ENCODE results near the gene DEPDC5. TPM values are rescaled to one million over a fixed set of nuclear protein-coding genes. Genes with fewer than 3 reads are reported as not detected.

DEPDC5 gene
- total and polyA plus RNA-seq, 9 of the 15 experiments (the other 6 are each of a cell fraction or from before 2014, with no cell fraction given): 2.3 to 12.3 (median 10.7) TPM

DNA sequence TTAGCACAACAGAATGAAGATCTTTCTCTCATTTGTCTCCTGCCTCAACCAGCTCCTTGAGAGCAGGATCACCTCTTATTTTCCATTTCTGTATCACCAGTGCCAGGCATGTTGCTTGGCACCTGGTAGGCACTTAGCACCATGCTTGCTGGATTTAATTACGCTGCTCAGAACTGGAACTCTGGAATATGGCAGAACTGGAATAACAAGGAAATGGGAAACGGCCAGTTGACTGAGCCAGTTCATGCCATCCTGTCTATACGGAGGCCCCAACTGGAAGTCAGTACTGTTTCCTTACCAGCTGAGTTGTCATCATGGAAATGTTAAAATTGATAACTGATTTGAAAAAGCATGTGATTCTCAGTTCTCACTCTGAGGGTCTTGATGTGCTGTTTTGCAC lies 121.0 kb downstream of the DEPDC5 start:
- DNase-seq (ENCODE audit: extremely low read depth in 1 of 4, low spot score in 3 of 4) (no peak), ATAC-seq (no peak), FAIRE-seq (no peak)
- intact Hi-C loops (cut with micrococcal nuclease): loop anchor here (10.0 kb wide), 1 partner anchor 210 kb away; the partner anchor contains the start of gene PISD
- no peaks in the 10 kb centered on the region for H3K27me3 ChIP-seq (ENCODE audit: control insufficient read depth in 2 of 2, insufficient read depth in 2 of 2, low read length in 2 of 2)
- H3K36me3 ChIP-seq (ENCODE audit: control insufficient read depth, insufficient read depth, low read length): peaks cover 24% of the 10 kb centered on the region; the same call in 2 of the 3 replicates
- H3K79me2 ChIP-seq (ENCODE audit: control insufficient read depth, insufficient read depth, low read length): no peaks in the 10 kb centered on the region
- no peaks in the 10 kb centered on the region for H4K20me1 ChIP-seq (replicated peaks; ENCODE audit: control insufficient read depth, insufficient read depth, low read length)
- no peak for TF ChIP-seq ZNF316 (IDR thresholded peaks at IDR 0.05)
- no peak for TF ChIP-seq ZNF232 (CRISPR knock-in tag; IDR thresholded peaks at IDR 0.05)
- TF ChIP-seq ZNF124 (CRISPR knock-in tag; IDR thresholded peaks at IDR 0.05): no peak
- TF ChIP-seq ZNF507 (tag; conservative IDR thresholded peaks at IDR 0.05): no peak
- TF ChIP-seq, protein P1, sequence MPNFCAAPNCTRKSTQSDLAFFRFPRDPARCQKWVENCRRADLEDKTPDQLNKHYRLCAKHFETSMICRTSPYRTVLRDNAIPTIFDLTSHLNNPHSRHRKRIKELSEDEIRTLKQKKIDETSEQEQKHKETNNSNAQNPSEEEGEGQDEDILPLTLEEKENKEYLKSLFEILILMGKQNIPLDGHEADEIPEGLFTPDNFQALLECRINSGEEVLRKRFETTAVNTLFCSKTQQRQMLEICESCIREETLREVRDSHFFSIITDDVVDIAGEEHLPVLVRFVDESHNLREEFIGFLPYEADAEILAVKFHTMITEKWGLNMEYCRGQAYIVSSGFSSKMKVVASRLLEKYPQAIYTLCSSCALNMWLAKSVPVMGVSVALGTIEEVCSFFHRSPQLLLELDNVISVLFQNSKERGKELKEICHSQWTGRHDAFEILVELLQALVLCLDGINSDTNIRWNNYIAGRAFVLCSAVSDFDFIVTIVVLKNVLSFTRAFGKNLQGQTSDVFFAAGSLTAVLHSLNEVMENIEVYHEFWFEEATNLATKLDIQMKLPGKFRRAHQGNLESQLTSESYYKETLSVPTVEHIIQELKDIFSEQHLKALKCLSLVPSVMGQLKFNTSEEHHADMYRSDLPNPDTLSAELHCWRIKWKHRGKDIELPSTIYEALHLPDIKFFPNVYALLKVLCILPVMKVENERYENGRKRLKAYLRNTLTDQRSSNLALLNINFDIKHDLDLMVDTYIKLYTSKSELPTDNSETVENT (CRISPR knock-in tag; IDR thresholded peaks at IDR 0.05): no peak
- TF ChIP-seq, protein P2, sequence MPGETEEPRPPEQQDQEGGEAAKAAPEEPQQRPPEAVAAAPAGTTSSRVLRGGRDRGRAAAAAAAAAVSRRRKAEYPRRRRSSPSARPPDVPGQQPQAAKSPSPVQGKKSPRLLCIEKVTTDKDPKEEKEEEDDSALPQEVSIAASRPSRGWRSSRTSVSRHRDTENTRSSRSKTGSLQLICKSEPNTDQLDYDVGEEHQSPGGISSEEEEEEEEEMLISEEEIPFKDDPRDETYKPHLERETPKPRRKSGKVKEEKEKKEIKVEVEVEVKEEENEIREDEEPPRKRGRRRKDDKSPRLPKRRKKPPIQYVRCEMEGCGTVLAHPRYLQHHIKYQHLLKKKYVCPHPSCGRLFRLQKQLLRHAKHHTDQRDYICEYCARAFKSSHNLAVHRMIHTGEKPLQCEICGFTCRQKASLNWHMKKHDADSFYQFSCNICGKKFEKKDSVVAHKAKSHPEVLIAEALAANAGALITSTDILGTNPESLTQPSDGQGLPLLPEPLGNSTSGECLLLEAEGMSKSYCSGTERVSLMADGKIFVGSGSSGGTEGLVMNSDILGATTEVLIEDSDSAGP (CRISPR knock-in tag; IDR thresholded peaks at IDR 0.05): no peak
- TF ChIP-seq WHSC1 (IDR thresholded peaks at IDR 0.05; ENCODE audit: low read length): no peak
- POLR2A ChIA-PET: no interaction called here
- in situ Hi-C loops (cut with MboI): loop anchor here (5.0 kb wide), 1 partner anchor 72 kb away; no protein-coding TSS in a partner anchor
- peaks cover 8 to 9% of the 10 kb centered on the region in 2 experiments; a peak in 4 of 5 replicates for H3K4me1 ChIP-seq (replicated peaks in 1 of 2; ENCODE audit: control insufficient read depth in 2 of 2, insufficient read depth in 2 of 2, low read length in 2 of 2)
- no TSS peak for BruUV-seq (replicated peaks)
- H3K9me3 ChIP-seq (replicated peaks; ENCODE audit: control insufficient read depth, insufficient read depth, low read depth, low read length): no peaks in the 10 kb centered on the region
- no peak overlapping the region for H3K4me3 ChIP-seq
- no peak overlapping the region for H3K27ac ChIP-seq (ENCODE audit: extremely low read depth, low read depth, low read length)
- WGBS (ENCODE audit: insufficient coverage, low coverage, missing lambda C conversion rate): 92% methylated on average over 3 of the region's 3 CpGs
- CTCF ChIA-PET (ENCODE audit: low intra/inter-chr PET ratio): interaction anchor here (2.5 kb wide), 1 partner anchor 71 kb away, joined by 7 read pairs; no protein-coding TSS in a partner anchor
- H2AFZ ChIP-seq (ENCODE audit: low read depth, low read length): no peak overlapping the region
- no peak overlapping the region for H3K4me2 ChIP-seq (ENCODE audit: insufficient read depth, low read length)
- no peaks in the 10 kb centered on the region for H3K9me1 ChIP-seq (ENCODE audit: control insufficient read depth, insufficient read depth, low read length)
- H3K9ac ChIP-seq (ENCODE audit: insufficient read depth in 1 of 2, low read depth in 2 of 2, low read length in 2 of 2): no peak overlapping the region; a peak in 1 of 4 replicates

Data from K562 (cell line).